HG03469 (cell line): ENCODE measurements around the gene ACSM2A.
"Not testable (repeated sequence)": the region's sequence is repeated elsewhere in the genome, so short reads cannot be mapped to it uniquely, and the experiment has no call there.

ENCODE experiments used
- ATAC-seq: cut with Tn5 transposase; IDR thresholded peaks from one replicate; pipeline ENCODE4 v1.9.1; 2021; ENCODE audit warnings: mild to moderate bottlenecking, moderate library complexity, moderate number of reproducible peaks; ENCODE audit not compliant: unreplicated experiment

The ACSM2A gene, protein sequence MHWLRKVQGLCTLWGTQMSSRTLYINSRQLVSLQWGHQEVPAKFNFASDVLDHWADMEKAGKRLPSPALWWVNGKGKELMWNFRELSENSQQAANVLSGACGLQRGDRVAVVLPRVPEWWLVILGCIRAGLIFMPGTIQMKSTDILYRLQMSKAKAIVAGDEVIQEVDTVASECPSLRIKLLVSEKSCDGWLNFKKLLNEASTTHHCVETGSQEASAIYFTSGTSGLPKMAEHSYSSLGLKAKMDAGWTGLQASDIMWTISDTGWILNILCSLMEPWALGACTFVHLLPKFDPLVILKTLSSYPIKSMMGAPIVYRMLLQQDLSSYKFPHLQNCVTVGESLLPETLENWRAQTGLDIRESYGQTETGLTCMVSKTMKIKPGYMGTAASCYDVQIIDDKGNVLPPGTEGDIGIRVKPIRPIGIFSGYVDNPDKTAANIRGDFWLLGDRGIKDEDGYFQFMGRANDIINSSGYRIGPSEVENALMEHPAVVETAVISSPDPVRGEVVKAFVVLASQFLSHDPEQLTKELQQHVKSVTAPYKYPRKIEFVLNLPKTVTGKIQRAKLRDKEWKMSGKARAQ

DNA sequence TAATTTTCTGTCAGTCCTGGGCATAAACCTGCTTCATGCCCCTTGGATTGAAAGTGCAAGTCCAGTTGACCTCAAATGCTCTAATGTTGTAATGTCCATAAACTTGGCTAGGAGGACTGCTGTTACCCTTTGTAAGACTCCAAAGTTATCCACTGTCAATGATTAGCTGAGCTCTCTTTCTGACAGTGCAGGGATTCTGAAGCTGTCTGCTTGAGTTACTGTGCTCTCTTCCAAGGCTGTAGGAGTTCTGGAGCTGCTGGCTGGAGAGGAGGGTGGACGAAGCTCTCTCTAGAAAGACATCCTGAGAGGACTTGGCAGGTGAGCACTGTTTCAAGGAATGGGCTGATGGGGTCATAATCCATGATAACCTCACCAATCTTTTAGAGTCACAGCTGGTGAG lies at the start of gene ACSM2A:
ACSM2A (plus strand) TSS at position 158 of the 400 bp plus-strand sequence. CDS start 8,594 bp downstream, outside the sequence.
- ATAC-seq: not testable (repeated sequence)

DNA sequence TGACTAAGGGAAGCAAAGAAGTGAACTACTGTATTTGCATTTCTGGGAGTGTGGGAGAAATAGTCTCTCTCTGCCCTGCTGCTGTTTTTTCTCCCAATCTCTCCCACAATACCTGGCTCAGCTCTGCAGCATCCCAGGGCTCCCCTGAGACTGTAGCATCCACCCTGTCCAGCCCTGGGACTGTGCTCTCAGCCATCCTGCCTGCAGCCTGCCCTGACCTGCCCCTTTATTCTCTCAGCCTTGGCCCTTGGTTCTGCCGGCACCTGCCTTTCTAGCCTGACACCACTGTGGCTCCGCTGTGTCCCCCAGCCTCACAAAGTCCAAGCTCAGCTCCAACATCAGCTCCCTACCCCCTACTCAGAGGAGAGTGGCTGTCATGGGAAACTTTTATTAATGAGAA lies 48.7 kb upstream of the ACSM2A start:
- no peak for ATAC-seq

DNA sequence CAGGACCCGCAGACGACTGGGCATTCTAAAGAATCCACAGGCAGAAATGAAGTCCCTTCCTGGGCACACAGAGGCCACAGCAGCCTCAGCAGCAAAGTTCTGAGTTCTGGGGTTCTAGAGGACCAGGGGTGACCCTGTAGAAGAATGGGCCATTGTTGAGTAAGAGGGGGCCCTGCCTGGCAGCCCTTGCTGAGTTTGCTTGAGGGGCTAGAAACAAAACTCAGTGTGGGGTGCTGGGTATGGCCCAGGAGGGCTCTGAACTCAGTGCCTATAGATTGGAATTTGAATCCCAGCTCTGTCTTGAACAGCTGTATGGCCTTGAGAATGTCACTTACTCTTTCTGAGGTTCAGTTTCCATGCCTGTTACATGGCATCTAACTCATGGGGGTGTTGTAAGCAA lies 46.7 kb upstream of the ACSM2A start, which contains the start of gene PDILT:
PDILT (minus strand) TSS at position 101 of the 400 bp plus-strand sequence. CDS start 5,437 bp downstream, outside the sequence.
- no peak for ATAC-seq

DNA sequence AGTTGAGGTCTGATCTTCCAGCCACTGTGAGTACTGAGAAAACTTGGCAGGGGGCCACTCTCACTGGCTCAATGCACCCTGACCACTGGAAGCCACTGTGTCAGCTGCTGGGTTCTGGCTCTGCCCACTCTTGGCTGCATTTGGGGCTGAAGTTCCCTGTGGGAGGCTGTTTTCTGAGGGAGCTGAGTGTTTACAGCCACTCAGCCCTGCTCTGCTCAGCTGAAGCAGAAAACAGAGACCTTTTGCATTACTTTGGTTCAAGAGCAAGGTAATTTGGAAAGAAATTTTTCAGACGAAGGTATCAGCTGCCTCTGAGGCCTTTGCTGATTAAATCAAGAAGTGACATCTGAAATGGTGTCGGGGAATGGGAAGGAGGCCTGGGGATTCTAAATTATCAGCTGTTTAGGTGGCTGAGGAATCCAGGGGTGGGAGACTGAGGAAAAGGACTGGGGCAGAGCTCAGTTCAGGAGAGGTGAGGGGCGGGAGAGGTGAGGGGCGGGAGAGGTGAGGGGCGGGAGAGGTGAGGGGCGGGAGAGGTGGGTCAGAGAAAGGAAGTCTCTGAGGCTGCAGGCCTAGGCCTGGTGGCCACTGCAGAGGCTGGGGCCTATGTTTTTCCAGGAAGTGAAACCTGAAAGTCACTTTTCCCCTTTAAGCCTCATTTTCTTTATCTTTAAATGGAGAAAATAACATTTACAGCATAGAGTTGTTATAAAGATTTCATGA lies 41.8 kb upstream of the ACSM2A start, which contains the start of gene ACSM5:
ACSM5 (plus strand) TSS at position 137 of the 723 bp plus-strand sequence. CDS start 1,951 bp downstream, outside the sequence.
- no peak for ATAC-seq

DNA sequence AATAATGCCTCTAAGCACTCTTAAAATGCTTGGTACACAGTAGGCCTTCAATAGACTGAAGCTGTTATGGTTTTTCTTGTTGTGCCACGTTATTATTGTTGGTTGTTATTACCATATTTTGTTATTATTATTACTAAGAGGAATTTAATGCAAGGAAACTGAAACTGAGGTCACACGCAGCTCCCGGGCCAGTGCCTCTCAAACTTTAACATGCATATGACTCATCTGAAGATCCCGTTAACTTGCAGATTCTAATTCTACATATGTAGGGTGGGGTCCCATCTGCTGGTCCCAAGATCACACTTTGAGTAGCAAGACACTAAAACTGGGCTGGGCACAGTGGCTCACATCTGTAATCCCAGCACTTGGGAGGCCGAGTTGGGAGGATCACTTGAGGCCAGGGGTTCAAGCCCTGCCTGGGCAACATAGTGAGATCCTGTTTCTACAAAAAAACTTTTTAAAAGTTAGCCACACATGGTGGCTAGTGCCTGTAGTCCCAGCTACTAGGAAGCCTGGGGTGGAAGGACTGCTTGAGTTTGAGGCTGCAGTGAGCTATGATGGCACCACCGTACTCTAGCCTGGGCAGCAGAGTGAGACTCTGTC lies 41.1 kb upstream of the ACSM2A start:
- ATAC-seq: no peak

DNA sequence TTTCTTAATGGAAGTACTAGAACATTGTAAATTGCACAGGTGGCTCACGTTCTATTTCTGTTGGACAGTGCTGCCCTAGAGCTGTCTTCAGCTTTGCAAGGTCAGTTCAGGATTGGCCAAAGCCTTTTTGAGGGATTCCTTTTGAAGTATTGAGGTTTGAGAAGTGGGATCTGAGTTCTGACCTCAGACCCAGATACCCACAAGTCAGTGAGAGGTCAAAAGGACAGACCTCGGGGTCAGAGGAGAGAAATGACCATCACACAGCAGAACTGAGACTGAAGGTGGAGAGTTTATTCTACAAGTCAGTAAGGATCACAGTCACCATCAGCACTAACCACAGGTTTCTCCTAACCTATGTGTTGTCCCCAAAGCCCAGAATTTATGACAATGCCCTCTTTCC lies 40.3 kb upstream of the ACSM2A start:
- ATAC-seq: no peak

DNA sequence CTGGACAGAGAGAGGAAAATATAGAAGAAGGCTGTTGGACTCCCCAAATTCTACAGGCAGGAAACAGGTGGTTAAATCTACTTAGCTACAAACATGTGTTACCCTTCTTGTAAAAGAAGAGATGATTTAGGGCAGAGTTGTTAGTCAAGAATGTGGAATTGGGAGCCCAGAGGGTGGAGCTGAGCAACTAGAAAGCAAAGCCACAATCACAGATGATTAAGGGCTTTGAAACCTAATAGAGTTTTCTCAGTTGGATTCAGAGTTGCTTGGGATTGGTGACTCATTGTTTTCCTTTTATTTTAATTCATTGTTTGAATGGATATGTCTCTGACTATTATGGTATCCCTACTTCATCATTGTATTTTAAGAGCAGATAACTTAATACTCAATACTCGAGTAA lies 35.8 kb upstream of the ACSM2A start:
- no peak for ATAC-seq

DNA sequence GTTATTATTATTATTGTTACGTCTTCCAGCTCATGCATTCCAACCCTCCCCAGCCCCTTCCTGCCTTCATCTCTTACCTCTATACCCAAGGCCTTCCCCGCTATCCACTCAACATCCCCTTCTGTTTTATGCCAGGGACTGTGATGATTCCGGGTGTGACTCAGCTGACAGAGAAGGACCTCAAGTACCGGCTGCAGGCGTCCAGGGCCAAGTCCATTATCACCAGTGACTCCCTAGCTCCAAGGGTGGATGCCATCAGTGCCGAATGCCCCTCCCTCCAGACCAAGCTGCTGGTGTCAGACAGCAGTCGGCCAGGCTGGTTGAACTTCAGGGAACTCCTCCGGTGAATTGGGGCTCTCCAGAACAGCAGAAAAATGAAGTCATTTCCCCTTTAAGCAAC lies 32.2 kb upstream of the ACSM2A start:
- ATAC-seq: not testable (repeated sequence)

DNA sequence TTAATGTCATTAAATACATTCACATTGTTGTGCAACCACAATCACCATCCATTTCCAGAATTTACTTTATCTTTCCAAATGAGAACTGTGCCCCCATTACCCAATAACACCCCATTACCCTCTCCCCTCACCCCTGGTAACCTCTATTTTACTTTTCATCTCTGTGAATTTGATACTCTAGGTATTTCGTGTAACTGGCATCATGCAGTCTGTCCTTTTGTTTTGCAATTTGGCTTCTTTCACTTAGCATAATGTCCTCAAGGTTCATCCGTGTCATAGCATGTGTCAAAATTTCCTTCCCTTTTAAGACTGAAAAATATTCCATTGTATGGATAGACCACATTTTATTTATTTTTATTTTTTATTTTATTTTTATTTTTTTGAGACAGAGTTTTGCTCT lies 29.6 kb upstream of the ACSM2A start:
- ATAC-seq: not testable (repeated sequence)

DNA sequence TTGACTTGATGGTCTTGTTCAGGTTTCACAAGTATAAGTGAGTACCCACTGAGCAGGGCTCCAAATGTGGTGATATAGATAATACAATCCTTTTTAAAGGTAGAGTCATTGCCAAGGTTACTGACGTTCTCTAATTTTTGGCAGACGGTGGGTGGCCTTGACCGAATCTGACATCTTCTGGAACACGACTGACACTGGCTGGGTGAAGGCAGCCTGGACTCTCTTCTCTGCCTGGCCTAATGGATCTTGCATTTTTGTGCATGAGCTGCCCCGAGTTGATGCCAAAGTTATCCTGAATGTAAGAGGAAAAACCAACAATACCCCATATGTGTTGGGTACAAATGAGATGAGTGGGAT lies 27.6 kb upstream of the ACSM2A start:
- ATAC-seq: not testable (repeated sequence)

DNA sequence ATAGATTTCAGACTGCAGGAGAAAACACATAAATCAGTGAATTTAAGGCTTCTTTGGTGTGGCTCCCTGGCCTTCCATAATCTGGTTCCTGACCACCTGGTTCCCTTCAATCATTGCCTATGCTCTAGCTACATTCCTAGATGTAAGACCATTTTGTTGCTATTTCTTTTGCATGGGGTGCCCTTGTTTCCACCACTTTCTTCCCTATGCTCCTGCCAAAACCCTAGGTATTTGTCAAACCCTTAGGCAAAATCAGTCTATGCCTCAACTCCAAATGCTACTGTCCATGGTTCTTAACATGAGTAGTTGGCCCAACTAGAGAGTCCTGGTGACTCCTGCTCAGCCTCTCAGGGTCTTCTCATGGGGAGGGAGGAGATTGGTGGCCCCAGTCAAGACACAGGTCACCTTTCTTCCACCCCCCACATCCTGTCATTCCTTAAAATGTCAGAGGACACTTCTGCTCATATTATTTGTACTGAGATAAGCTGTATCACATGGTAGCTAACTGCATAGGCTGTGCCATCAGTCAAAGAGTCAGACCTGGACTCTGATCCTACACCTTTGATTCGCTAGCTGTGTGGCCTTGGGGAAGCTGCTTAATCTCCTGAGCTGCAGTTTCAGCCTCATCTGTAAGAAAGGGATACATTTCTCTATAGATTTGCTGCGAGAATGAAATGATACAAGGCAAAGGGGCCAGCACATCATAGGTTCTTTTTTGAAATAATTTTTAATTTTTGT lies 27.0 kb upstream of the ACSM2A start:
- no peak for ATAC-seq

DNA sequence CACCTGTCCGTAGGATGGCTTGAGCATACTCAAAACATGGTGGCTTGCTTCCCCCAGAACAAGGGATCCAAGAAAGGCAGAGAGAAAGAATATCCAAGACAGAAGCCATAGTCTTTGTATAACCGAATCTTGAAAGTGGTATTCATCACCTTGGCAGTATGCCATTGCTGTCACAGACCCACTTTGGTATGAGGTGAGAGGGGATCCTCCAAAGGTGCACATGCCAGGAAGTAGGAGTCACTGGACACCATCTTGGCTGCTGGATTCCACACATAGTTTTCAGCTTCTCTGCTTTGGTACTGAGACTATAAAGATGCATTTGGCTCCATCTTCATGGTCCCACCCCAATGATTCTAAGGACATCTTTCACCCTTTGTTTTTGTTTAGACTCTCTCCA lies 23.9 kb upstream of the ACSM2A start:
- ATAC-seq: not testable (repeated sequence)

DNA sequence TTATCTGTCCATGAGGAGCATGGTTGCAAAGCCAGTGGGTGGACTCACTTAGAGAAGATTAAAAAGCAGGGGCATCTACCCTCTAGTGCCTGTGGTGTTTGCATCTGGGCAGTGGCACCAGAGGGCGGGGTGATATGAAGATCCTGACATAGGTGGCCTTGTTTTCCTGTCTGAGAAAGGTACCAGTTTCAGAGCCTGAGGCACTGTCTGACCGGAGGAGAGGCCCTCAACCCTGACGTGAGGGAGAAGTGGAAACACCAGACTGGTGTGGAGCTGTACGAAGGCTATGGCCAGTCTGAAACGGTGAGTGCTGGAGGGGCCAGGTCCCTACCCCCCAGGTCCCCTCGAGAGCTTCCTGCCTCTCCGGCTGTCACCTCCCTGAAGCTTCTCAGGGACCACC lies 21.8 kb upstream of the ACSM2A start:
- ATAC-seq: not testable (repeated sequence)

DNA sequence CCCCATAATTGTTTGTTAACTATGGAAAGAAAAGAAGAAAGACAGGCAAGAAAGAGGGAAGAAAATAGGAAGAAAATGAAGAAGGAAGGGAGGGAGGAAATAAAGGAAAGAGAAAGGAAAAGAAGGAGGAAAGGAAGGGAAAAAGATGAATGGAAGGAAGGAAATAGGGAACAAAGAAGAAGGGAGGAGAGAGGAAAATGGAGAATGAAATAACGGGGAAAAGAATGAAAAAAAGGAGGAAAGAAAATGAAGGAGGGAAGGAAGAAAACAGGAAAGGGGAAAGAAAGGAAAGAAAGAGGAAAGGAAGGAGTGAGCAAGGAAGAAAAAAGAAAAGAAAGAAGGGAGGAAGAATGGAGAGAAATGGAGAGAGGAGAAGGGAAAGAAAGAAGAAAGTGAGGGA lies 20.8 kb upstream of the ACSM2A start:
- ATAC-seq: not testable (repeated sequence)

DNA sequence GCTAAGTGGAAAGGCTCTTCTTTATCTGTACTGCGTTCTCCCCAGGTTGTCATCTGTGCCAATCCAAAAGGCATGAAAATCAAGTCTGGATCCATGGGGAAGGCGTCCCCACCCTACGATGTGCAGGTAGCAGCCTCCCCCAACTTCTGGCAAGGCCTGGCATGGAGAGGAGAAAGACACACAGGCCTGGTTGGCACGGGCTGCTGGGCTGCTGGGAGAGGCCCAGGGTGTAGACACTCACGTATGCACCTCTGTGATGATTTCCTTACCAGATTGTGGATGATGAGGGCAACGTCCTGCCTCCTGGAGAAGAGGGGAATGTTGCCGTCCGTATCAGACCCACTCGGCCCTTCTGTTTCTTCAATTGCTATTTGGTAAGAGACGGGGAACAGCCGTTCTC lies 20.4 kb upstream of the ACSM2A start:
- ATAC-seq: no peak

DNA sequence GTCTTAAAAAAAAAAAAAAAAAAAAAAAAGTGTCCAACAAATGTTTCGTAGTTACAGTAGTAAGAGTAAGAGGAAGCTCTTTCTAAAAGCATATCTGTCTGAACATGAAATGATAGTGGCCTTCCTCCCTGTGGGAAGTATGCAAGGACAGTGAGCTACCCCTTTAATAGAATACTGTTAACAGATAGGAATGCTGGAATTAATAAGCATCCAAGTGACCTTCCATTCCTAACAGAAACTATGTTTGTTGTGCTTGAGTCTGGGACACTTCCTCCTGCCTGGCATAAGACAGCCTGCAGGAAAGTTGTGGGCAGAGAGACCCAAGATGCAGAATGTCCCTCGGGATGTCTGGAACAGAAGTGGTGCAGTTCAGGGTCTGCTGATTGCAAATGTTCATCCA lies 12.4 kb upstream of the ACSM2A start:
- not testable (repeated sequence) for ATAC-seq

DNA sequence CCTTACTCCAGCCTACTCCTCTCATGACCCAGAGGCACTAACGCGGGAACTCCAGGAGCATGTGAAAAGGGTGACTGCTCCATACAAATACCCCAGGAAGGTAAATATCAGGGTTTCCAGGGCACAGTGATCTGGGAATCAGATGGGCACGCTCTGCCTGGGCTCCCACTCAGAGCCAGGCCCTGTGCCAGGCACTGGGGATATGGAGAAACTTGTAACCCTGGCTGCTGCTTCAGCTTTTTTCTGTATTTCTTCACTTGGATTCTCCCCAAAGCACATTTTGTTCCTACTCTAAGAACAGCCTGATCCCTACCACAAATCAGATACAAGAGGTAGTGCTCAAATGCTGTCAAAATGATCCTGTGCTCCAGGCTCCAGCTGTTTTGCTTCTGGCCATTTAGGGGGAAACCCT lies 11.5 kb upstream of the ACSM2A start:
- ATAC-seq: not testable (repeated sequence)

DNA sequence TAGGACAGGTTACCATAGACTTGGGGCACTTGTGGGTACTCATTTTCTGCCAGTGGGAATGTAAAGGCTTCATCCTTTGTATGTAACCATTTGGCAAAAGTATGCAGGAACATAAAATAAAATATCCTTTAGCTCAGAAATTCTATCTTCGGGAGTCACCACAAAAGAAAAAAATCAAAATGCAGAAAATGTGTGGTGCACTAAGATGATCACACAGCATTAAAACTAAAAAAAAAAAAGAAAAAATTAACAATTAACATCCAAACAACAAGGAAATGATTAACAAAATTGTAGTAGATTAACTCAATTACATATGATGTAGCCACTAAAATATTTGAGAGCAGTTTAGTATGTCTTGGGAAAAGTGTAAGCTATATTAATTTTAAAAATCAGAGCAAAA lies 10.6 kb upstream of the ACSM2A start:
- ATAC-seq: not testable (repeated sequence)

DNA sequence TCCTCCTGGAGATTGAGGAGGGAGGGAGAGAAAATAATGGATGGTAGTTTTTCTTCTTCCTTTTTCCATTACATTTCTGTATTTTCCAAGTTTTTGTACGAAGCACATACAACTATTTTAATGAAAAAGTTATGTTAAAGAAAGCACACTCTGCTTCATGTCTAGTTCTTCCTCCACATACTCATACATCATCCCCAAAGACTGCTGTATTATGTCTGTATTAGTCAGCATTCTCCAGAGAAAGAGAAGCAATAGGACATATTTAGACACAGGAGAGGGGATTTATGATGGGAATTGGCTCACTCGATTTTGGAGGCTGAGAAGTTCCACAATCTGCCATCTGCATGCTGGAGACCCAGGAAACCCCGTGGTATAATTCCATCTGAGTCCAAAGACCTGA lies 10.1 kb upstream of the ACSM2A start:
- ATAC-seq: no peak

DNA sequence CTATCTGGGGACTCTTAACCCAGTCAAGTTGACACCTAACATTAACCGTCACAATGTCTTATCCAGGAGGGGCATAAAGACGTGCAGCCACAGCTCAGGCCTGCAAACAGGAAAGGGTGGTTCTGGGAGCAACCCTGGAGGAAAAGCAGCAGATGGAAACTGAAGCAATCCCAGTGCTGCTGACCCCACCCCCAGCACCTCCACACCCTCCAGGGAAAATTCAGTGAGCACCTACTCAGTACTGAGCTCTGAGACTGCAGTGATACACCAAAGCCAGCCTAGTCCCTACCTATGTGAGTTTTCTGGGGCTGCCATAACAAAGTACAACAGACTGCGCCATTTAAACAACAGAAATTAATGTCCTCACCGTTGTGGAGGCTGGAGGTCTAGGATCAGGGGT lies 9.5 kb upstream of the ACSM2A start:
- ATAC-seq: not testable (repeated sequence)
